Measurements from ENCODE around the gene GLCCI1. TPM values are rescaled to one million over a fixed set of nuclear protein-coding genes. Genes with fewer than 3 reads are reported as not detected.

GLCCI1 gene
- total and polyA plus RNA-seq, 2 of the 13 experiments (the other 11 are each of a cell fraction or from before 2014, with no cell fraction given), result 1.3 to 1.7 TPM

DNA sequence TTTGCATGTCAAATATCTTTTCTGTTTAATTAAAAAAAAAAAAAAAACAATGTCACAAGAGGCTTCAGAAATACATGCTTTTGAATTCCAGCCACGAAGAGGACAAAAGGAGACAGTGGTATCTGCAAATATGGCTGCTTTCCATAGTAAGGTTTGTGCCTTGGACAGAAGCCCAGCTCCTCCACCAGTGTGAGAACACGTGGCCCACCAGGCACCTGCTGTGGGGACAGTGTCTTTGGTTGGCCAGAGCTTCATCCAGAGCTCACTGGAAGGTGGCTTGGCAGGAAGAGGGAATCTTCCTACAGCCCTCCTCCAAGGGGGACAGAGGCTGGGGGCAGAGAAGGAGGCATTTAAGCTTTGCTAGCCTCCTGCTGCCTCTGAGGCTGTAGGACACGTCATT lies 144.6 kb downstream of the GLCCI1 start (continued):
- TF ChIP-seq, protein P1, sequence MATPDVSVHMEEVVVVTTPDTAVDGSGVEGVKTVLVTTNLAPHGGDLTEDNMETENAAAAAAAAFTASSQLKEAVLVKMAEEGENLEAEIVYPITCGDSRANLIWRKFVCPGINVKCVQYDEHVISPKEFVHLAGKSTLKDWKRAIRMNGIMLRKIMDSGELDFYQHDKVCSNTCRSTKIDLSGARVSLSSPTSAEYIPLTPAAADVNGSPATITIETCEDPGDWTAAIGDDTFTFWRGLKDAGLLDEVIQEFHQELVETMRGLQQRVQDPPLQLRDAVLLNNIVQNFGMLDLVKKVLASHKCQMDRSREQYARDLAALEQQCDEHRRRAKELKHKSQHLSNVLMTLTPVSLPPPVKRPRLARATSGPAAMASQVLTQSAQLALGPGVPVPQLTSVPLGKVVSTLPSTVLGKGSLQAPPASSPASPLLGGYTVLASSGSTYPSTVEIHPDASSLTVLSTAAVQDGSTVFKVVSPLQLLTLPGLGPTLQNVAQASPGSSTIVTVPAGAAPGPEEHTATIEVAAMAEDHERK (CRISPR knock-in tag; IDR thresholded peaks at IDR 0.05; ENCODE audit: low read depth), result no peak

DNA sequence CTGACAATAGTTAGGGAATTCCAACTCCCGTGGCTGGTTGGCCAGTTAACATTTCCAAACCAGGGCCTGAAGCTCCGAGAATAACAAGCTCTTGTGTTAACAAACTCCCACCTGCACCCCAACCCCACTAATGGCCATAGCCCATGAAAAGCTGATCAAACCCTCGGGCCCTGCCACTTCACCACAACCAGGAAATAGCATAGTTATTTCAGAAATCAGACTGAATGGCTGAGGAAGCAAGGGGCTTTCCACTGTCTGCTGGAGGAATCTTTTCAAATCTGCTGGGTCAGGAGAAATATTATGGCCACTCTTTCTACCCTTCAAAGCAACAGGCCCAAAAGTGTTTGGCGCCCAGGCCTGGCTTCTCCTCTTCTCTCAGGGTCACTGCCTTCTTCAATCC lies 145.6 kb downstream of the GLCCI1 start:
- no TSS peak for BruUV-seq (replicated peaks)
- TF ChIP-seq ZNF790 (CRISPR knock-in tag; IDR thresholded peaks at IDR 0.05; ENCODE audit: borderline replicate concordance) (no peak), SRSF4 (IDR thresholded peaks at IDR 0.05; ENCODE audit: low read depth, low read length, poor library complexity, severe bottlenecking) (no peak), HNF4G (IDR thresholded peaks at IDR 0.05; ENCODE audit: borderline replicate concordance, low read depth, low read length) (no peak), HNF4G (CRISPR knock-in tag; IDR thresholded peaks at IDR 0.05; ENCODE audit: borderline replicate concordance, low read depth) (no peak), XBP1 (CRISPR knock-in tag; IDR thresholded peaks at IDR 0.05) (no peak), ZNF234 (CRISPR knock-in tag; conservative IDR thresholded peaks at IDR 0.05) (no peak), ZNF333 (CRISPR knock-in tag; IDR thresholded peaks at IDR 0.05; ENCODE audit: borderline replicate concordance) (no peak), ARID2 (CRISPR knock-in tag; IDR thresholded peaks at IDR 0.05; ENCODE audit: borderline replicate concordance) (no peak), ZSCAN9 (CRISPR knock-in tag; IDR thresholded peaks at IDR 0.05; ENCODE audit: borderline replicate concordance) (no peak), ZNF562 (CRISPR knock-in tag; IDR thresholded peaks at IDR 0.05; ENCODE audit: borderline replicate concordance) (no peak)
- FAIRE-seq (no peak), ATAC-seq (no peak), DNase-seq (ENCODE audit: low spot score) (no peak)
- in situ Hi-C loops (cut with HindIII; ENCODE audit: extremely low pct_ligation_motif_present, low pct_unique_long_range_greater_than_20kb), result no loop called here
- no peak overlapping the region for H3K27ac ChIP-seq (ENCODE audit: extremely low read length, insufficient read depth, low read length)
- no peaks in the 10 kb centered on the region for H3K4me1 ChIP-seq (ENCODE audit: insufficient read depth, low read length)
- peaks cover 0 to 3% of the 10 kb centered on the region in 2 experiments; a peak in 1 of 5 replicates for H3K27me3 ChIP-seq (ENCODE audit: control insufficient read depth in 1 of 2, insufficient read depth in 2 of 2, low read length in 2 of 2)
- POLR2A ChIA-PET, result no interaction called here
- WGBS (ENCODE audit: low lambda C conversion rate), result 33% methylated on average over 3 of the region's 4 CpGs
- H3K9ac ChIP-seq (ENCODE audit: insufficient read depth, low read depth, low read length), result no peak overlapping the region
- H3K36me3 ChIP-seq (replicated peaks in 1 of 2; ENCODE audit: control insufficient read depth in 1 of 2, insufficient read depth in 2 of 2, low read length in 2 of 2), result no peaks in the 10 kb centered on the region
- H3K4me2 ChIP-seq (ENCODE audit: low read depth, low read length), result no peak overlapping the region
- H3K9me3 ChIP-seq (ENCODE audit: low read length), result no peaks in the 10 kb centered on the region
- intact Hi-C loops (cut with micrococcal nuclease; ENCODE audit: unreplicated experiment), result no loop called here
- no peaks in the 10 kb centered on the region for H4K20me1 ChIP-seq (ENCODE audit: insufficient read depth, low read length)
- no peaks in the 10 kb centered on the region for H3K79me2 ChIP-seq (ENCODE audit: insufficient read depth, low read length)
- CTCF ChIA-PET (ENCODE audit: low intra/inter-chr PET ratio, low total read pairs), result no interaction called here
- H3K4me3 ChIP-seq (replicated peaks in 1 of 3; ENCODE audit: insufficient read depth in 1 of 3, low read depth in 2 of 3, low read length in 3 of 3), result no peak overlapping the region
- no peak overlapping the region for H2AFZ ChIP-seq (ENCODE audit: low read length)
